ENCODE results near the gene RNF222.

RNF222 gene

GRCh38 chr17:8397636-8398035 is at the start of gene RNF222:
Gene RNF222 (minus strand): TSS chr17:8397827. CDS start chr17:8393461, 4,366 bp downstream.
- DNase-seq = no peak

GRCh38 chr17:8445536-8445935 is 47.9 kb upstream of the RNF222 start:
- no peak for DNase-seq

GRCh38 chr17:8444494-8444893 is 46.9 kb upstream of the RNF222 start:
- DNase-seq = no peak

GRCh38 chr17:8443756-8444155 is 46.1 kb upstream of the RNF222 start:
- DNase-seq = no peak

- DNase-seq = no peak
Observed at GRCh38 chr17:8442310-8442709, 44.7 kb upstream of the RNF222 start.

- no peak for DNase-seq
Observed at GRCh38 chr17:8441690-8442089, 44.1 kb upstream of the RNF222 start.

- no peak for DNase-seq
Observed at GRCh38 chr17:8439681-8440080, 42.1 kb upstream of the RNF222 start.

GRCh38 chr17:8438441-8438840 is 40.8 kb upstream of the RNF222 start:
- no peak for DNase-seq

GRCh38 chr17:8436844-8437171 is 39.2 kb upstream of the RNF222 start:
- no peak for DNase-seq

GRCh38 chr17:8436169-8436843 is 38.7 kb upstream of the RNF222 start:
- peak; percentile 78 for DNase-seq

- DNase-seq = peak; percentile 100
Observed at GRCh38 chr17:8435245-8436168, 37.9 kb upstream of the RNF222 start, which contains the start of gene NDEL1. Gene NDEL1 (plus strand): TSS chr17:8435884. CDS start chr17:8444272, 8,388 bp downstream.

- DNase-seq = no peak
Observed at GRCh38 chr17:8430966-8431365, 33.3 kb upstream of the RNF222 start.

GRCh38 chr17:8426802-8427201 is 29.2 kb upstream of the RNF222 start:
- no peak for DNase-seq

GRCh38 chr17:8426094-8426720 is 28.6 kb upstream of the RNF222 start:
- DNase-seq = no peak

GRCh38 chr17:8421571-8421970 is 23.9 kb upstream of the RNF222 start:
- DNase-seq = no peak

GRCh38 chr17:8420041-8420934 is 22.7 kb upstream of the RNF222 start:
- DNase-seq = no peak

GRCh38 chr17:8419305-8419704 is 21.7 kb upstream of the RNF222 start:
- no peak for DNase-seq

- no peak for DNase-seq
Observed at GRCh38 chr17:8418471-8418870, 20.8 kb upstream of the RNF222 start.

GRCh38 chr17:8417806-8418205 is 20.2 kb upstream of the RNF222 start:
- DNase-seq = no peak

GRCh38 chr17:8413938-8414337 is 16.3 kb upstream of the RNF222 start:
- no peak for DNase-seq

- no peak for DNase-seq
Observed at GRCh38 chr17:8413328-8413727, 15.7 kb upstream of the RNF222 start.

GRCh38 chr17:8412089-8412488 is 14.5 kb upstream of the RNF222 start:
- no peak for DNase-seq

- DNase-seq = no peak
Observed at GRCh38 chr17:8410883-8411238, 13.2 kb upstream of the RNF222 start.
